ENCODE data around the gene MYL3. TPM values are rescaled to one million over a fixed set of nuclear protein-coding genes. Genes with fewer than 3 reads are reported as not detected.
A peak's percentile ranks its signal among the peaks of the same experiment; 100 is the strongest.

MYL3 gene
- total RNA-seq, 1 experiment from 2014 or later: not detected

GRCh38 chr3:46896386-46896785, 33.1 kb upstream of the MYL3 start:
- no peaks in the 10 kb centered on the region for H4K20me1 ChIP-seq (ENCODE audit: low read length)
- POLR2A ChIA-PET (ENCODE audit: unreplicated experiment): no interaction called here
- H3K79me2 ChIP-seq (ENCODE audit: low read length): no peaks in the 10 kb centered on the region
- no peak overlapping the region for H3K4me2 ChIP-seq (ENCODE audit: low read length)
- H3F3A ChIP-seq (ENCODE audit: low read length, unreplicated experiment): no peaks in the 10 kb centered on the region
- CTCF ChIA-PET: interaction anchor here (0.5 to 0.8 kb wide), 2 partner anchors 51 to 190 kb away, joined by 3 to 6 read pairs; no protein-coding TSS in a partner anchor
- no peaks in the 10 kb centered on the region for H3K9me3 ChIP-seq (ENCODE audit: low read length)
- intact Hi-C loops (cut with micrococcal nuclease): no loop called here
- DNase-seq (no peak), ATAC-seq (no peak)
- H3K36me3 ChIP-seq (ENCODE audit: low read depth, low read length): no peaks in the 10 kb centered on the region
- peaks cover 4% of the 10 kb centered on the region; the same call in 1 of the 2 replicates for H3K4me1 ChIP-seq (ENCODE audit: insufficient read depth, low read length)
- TF ChIP-seq, protein P1, sequence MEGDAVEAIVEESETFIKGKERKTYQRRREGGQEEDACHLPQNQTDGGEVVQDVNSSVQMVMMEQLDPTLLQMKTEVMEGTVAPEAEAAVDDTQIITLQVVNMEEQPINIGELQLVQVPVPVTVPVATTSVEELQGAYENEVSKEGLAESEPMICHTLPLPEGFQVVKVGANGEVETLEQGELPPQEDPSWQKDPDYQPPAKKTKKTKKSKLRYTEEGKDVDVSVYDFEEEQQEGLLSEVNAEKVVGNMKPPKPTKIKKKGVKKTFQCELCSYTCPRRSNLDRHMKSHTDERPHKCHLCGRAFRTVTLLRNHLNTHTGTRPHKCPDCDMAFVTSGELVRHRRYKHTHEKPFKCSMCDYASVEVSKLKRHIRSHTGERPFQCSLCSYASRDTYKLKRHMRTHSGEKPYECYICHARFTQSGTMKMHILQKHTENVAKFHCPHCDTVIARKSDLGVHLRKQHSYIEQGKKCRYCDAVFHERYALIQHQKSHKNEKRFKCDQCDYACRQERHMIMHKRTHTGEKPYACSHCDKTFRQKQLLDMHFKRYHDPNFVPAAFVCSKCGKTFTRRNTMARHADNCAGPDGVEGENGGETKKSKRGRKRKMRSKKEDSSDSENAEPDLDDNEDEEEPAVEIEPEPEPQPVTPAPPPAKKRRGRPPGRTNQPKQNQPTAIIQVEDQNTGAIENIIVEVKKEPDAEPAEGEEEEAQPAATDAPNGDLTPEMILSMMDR (conservative IDR thresholded peaks at IDR 0.05; ENCODE audit: low read depth, low read length): no peak
- TF ChIP-seq EZH2 (IDR thresholded peaks at IDR 0.05; ENCODE audit: low read length, unreplicated experiment): no peak
- no peak for TF ChIP-seq EZH2phosphoT487 (IDR thresholded peaks at IDR 0.05; ENCODE audit: borderline replicate concordance, low read length)
- H3K4me3 ChIP-seq (ENCODE audit: low read length): no peak overlapping the region
- H3K9ac ChIP-seq (ENCODE audit: low read length): no peak overlapping the region
- BruUV-seq (replicated peaks): no TSS peak
- no peaks in the 10 kb centered on the region for H3K27me3 ChIP-seq (ENCODE audit: low read length)
- H2AFZ ChIP-seq (ENCODE audit: low read length): no peak overlapping the region
- H3K27ac ChIP-seq (ENCODE audit: low read length): no peak overlapping the region
- no peaks in the 10 kb centered on the region for H3K9me2 ChIP-seq (replicated peaks; ENCODE audit: low read length)

DNA sequence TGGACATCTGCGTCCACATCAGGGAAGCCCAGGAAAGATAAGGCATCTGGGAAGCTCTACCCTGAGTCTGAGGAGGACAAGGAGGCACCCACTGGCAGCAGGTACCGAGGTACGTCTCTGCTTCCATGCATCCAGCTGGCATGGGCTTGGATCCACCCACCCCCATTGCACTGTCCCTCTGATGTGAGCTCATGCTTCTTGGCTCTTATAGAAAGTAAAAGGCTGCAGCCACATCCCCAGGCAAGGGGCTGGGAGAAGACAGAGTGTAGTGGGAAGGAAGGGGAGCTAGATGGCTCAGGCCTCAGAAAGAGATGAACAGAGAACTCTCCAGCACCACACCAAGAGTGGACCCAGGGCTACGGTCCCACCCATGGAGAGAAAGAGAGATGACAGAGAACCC, 32.5 kb upstream of the MYL3 start:
- no peaks in the 10 kb centered on the region for H3K79me2 ChIP-seq (ENCODE audit: low read length)
- H3K9me2 ChIP-seq (replicated peaks; ENCODE audit: low read length): no peaks in the 10 kb centered on the region
- no peak overlapping the region for H3K9ac ChIP-seq (ENCODE audit: low read length)
- H3K4me1 ChIP-seq (ENCODE audit: insufficient read depth, low read length): peaks cover 4% of the 10 kb centered on the region; the same call in 1 of the 2 replicates
- no peaks in the 10 kb centered on the region for H3K9me3 ChIP-seq (ENCODE audit: low read length)
- no peak overlapping the region for H3K4me3 ChIP-seq (ENCODE audit: low read length)
- CTCF ChIA-PET: interaction anchor here (0.8 kb wide), 1 partner anchor 190 kb away, joined by 3 read pairs; no protein-coding TSS in a partner anchor
- H3K4me2 ChIP-seq (ENCODE audit: low read length): no peak overlapping the region
- H3K27ac ChIP-seq (ENCODE audit: low read length): no peak overlapping the region
- H3K27me3 ChIP-seq (ENCODE audit: low read length): no peaks in the 10 kb centered on the region
- H3K36me3 ChIP-seq (ENCODE audit: low read depth, low read length): no peaks in the 10 kb centered on the region
- H3F3A ChIP-seq (ENCODE audit: low read length, unreplicated experiment): no peaks in the 10 kb centered on the region
- DNase-seq (no peak), ATAC-seq (no peak)
- no peak for TF ChIP-seq EZH2phosphoT487 (IDR thresholded peaks at IDR 0.05; ENCODE audit: borderline replicate concordance, low read length)
- TF ChIP-seq EZH2 (IDR thresholded peaks at IDR 0.05; ENCODE audit: low read length, unreplicated experiment): no peak
- no TSS peak for BruUV-seq (replicated peaks)
- intact Hi-C loops (cut with micrococcal nuclease): loop anchor here (1.0 to 2.0 kb wide), 2 partner anchors 29 to 190 kb away; no protein-coding TSS in a partner anchor
- no peaks in the 10 kb centered on the region for H4K20me1 ChIP-seq (ENCODE audit: low read length)
- no peak overlapping the region for H2AFZ ChIP-seq (ENCODE audit: low read length)
- POLR2A ChIA-PET (ENCODE audit: unreplicated experiment): no interaction called here

DNA sequence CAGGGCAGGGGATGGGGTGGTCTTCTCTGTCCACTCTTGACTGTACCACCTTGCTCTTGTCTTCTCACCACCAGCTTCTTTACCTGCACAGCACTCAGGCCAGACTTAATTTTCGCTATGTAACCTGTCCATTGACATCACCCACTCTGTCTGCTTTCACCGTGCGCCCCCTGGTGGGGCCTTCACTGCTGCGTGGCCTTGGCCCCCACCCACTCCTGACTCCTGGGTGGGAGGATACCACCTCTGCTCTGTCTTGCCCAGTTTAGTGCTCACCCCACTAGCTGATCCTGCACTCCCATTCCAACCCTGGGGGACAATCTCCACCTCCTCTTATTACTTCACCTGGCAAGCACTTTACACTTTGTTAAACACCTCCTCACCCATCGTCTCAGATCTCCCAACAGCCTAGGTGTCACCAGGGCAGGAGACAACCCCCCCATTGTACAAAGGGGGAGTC, 32.0 kb upstream of the MYL3 start:
- no peaks in the 10 kb centered on the region for H3K9me2 ChIP-seq (replicated peaks; ENCODE audit: low read length)
- H3K4me3 ChIP-seq (ENCODE audit: low read length): no peak overlapping the region
- intact Hi-C loops (cut with micrococcal nuclease): loop anchor here (1.0 to 2.0 kb wide), 2 partner anchors 28 to 190 kb away; no protein-coding TSS in a partner anchor
- BruUV-seq (replicated peaks): no TSS peak
- peaks cover 4% of the 10 kb centered on the region; the same call in 1 of the 2 replicates for H3K4me1 ChIP-seq (ENCODE audit: insufficient read depth, low read length)
- H3K79me2 ChIP-seq (ENCODE audit: low read length): no peaks in the 10 kb centered on the region
- H2AFZ ChIP-seq (ENCODE audit: low read length): no peak overlapping the region
- H3K9ac ChIP-seq (ENCODE audit: low read length): no peak overlapping the region
- no peaks in the 10 kb centered on the region for H3K9me3 ChIP-seq (ENCODE audit: low read length)
- H3K4me2 ChIP-seq (ENCODE audit: low read length): peak overlapping the region; percentile 15; the same call in 1 of the 2 replicates
- no peaks in the 10 kb centered on the region for H3K36me3 ChIP-seq (ENCODE audit: low read depth, low read length)
- no peak overlapping the region for H3K27ac ChIP-seq (ENCODE audit: low read length)
- no peaks in the 10 kb centered on the region for H3K27me3 ChIP-seq (ENCODE audit: low read length)
- no peak for TF ChIP-seq EZH2 (IDR thresholded peaks at IDR 0.05; ENCODE audit: low read length, unreplicated experiment)
- TF ChIP-seq, protein P1 (conservative IDR thresholded peaks at IDR 0.05; ENCODE audit: low read depth, low read length): peak; percentile 97
- POLR2A ChIA-PET (ENCODE audit: unreplicated experiment): interaction anchor here (0.5 kb wide), 1 partner anchor 170 kb away, joined by 3 read pairs; no protein-coding TSS in a partner anchor
- peak; percentile 77 for DNase-seq
- CTCF ChIA-PET: interaction anchor here (0.6 to 0.8 kb wide), 5 partner anchors 14 to 189 kb away, joined by 3 to 7 read pairs (median 3); no protein-coding TSS in a partner anchor
- peak; percentile 72 for ATAC-seq
- H3F3A ChIP-seq (ENCODE audit: low read length, unreplicated experiment): no peaks in the 10 kb centered on the region
- no peaks in the 10 kb centered on the region for H4K20me1 ChIP-seq (ENCODE audit: low read length)
